Measurements from ENCODE around the gene CFAP20DC. TPM values are rescaled to one million over a fixed set of nuclear protein-coding genes. Genes with fewer than 3 reads are reported as not detected.

Gene CFAP20DC
- total and polyA plus RNA-seq, 2 experiments from 2014 or later = 2.2 to 2.3 TPM

DNA sequence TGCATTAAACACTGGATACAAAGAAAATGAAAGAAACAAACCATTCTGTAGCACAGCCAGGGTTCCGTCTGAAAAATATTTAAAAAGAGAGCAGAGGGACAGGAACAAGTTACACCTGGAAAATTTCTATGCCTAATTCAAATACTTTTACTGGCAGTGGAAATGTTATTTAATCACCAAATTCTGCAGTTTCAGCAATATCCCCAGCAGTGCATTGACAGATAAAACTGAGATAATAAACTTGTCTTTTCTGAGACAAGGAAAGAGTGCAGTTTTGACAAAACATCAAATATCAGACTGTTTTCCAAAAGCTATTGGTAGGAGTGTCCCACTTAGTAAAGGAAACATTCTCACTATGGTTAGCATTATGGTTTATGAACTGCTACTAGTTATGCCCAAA is 209.9 kb downstream of the CFAP20DC start:
- WGBS (ENCODE audit: low lambda C conversion rate, missing lambda C conversion rate) = 84% methylated on average over 1 of the region's 1 CpG
- no peaks in the 10 kb centered on the region for H3K27me3 ChIP-seq

DNA sequence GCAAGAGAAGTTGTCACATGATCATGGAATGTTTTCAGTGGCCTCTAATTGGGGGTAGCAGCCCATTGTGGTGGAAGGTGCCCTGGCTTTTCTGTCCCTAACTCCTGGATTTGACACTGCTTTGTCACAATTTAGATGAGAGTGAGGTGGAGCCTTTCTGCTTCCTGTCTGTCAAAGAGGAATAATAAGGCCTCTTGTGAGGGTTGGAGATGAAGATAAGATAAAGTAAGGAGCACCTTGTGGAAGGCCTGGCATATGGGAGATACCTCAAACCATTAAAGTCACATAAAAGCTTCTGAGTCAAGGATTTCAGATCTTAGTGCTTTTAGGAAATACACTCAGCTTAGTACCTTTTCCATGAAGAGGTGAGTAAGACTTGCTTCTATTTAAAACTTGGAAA is 210.6 kb downstream of the CFAP20DC start:
- no peak overlapping the region for H3K27ac ChIP-seq
- no peak overlapping the region for H3K4me2 ChIP-seq
- H2AFZ ChIP-seq = no peak overlapping the region
- H3K79me2 ChIP-seq = no peaks in the 10 kb centered on the region
- TF ChIP-seq EZH2 (IDR thresholded peaks at IDR 0.05; ENCODE audit: borderline replicate concordance) = no peak
- no peaks in the 10 kb centered on the region for H3K9me2 ChIP-seq (replicated peaks; ENCODE audit: insufficient read depth)
- H3K27me3 ChIP-seq = no peaks in the 10 kb centered on the region
- no peaks in the 10 kb centered on the region for H3K4me1 ChIP-seq (ENCODE audit: insufficient read depth)
- DNase-seq (ENCODE audit: low spot score) = no peak
- no peaks in the 10 kb centered on the region for H3K36me3 ChIP-seq (replicated peaks; ENCODE audit: insufficient read depth, low read depth)
- no peaks in the 10 kb centered on the region for H3K9me3 ChIP-seq (ENCODE audit: low read depth)
- H4K20me1 ChIP-seq (ENCODE audit: insufficient read depth, poor library complexity, severe bottlenecking) = no peaks in the 10 kb centered on the region
- no peak overlapping the region for H3K4me3 ChIP-seq

More for the DNA sequence above, 209.9 kb downstream of the CFAP20DC start:
- Histone ChIP-seq H3K27ac (no peak overlapping the region), H4K20me1 (ENCODE audit: insufficient read depth, poor library complexity, severe bottlenecking) (no peaks in the 10 kb centered on the region), H3K9me2 (replicated peaks; ENCODE audit: insufficient read depth) (no peaks in the 10 kb centered on the region), H3K36me3 (replicated peaks; ENCODE audit: insufficient read depth, low read depth) (no peaks in the 10 kb centered on the region), H3K4me2 (no peak overlapping the region), H3K4me1 (ENCODE audit: insufficient read depth) (no peaks in the 10 kb centered on the region), H3K79me2 (no peaks in the 10 kb centered on the region), H2AFZ (no peak overlapping the region), H3K9me3 (ENCODE audit: low read depth) (no peaks in the 10 kb centered on the region), H3K4me3 (no peak overlapping the region)
- TF ChIP-seq EZH2 (IDR thresholded peaks at IDR 0.05; ENCODE audit: borderline replicate concordance) (no peak), EZH2phosphoT487 (IDR thresholded peaks at IDR 0.05; ENCODE audit: low read depth, severe bottlenecking, unreplicated experiment) (no peak)
- TF ChIP-seq, protein P1, sequence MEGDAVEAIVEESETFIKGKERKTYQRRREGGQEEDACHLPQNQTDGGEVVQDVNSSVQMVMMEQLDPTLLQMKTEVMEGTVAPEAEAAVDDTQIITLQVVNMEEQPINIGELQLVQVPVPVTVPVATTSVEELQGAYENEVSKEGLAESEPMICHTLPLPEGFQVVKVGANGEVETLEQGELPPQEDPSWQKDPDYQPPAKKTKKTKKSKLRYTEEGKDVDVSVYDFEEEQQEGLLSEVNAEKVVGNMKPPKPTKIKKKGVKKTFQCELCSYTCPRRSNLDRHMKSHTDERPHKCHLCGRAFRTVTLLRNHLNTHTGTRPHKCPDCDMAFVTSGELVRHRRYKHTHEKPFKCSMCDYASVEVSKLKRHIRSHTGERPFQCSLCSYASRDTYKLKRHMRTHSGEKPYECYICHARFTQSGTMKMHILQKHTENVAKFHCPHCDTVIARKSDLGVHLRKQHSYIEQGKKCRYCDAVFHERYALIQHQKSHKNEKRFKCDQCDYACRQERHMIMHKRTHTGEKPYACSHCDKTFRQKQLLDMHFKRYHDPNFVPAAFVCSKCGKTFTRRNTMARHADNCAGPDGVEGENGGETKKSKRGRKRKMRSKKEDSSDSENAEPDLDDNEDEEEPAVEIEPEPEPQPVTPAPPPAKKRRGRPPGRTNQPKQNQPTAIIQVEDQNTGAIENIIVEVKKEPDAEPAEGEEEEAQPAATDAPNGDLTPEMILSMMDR (IDR thresholded peaks at IDR 0.05; ENCODE audit: poor library complexity) = no peak
- DNase-seq (ENCODE audit: low spot score) = no peak

DNA sequence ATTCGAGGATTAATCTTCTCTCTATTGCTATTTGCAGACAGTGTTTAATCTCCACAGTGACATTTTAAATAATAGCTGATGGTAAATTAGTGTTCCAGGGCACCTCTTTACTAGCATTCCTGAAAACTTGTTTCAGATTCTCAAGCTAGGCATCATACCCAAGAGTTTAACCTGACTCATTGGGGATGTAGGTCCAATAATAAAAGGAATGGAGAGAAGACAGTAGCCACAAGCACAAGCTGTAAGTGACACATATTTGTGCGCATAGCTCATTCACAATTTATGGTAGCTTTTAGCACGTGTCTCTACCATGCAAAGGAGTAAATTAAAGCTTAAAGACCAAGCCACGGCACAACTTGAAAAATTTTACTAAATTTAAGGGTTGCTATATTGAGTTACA is 212.0 kb downstream of the CFAP20DC start:
- Histone ChIP-seq H3K27ac (no peak overlapping the region), H3K36me3 (replicated peaks; ENCODE audit: insufficient read depth, low read depth) (no peaks in the 10 kb centered on the region), H3K27me3 (no peaks in the 10 kb centered on the region), H4K20me1 (ENCODE audit: insufficient read depth, poor library complexity, severe bottlenecking) (no peaks in the 10 kb centered on the region), H3K9me2 (replicated peaks; ENCODE audit: insufficient read depth) (no peaks in the 10 kb centered on the region), H3K79me2 (no peaks in the 10 kb centered on the region), H3K9me3 (ENCODE audit: low read depth) (no peaks in the 10 kb centered on the region), H3K4me2 (no peak overlapping the region), H2AFZ (no peak overlapping the region), H3K4me1 (ENCODE audit: insufficient read depth) (no peaks in the 10 kb centered on the region), H3K4me3 (no peak overlapping the region)
- TF ChIP-seq EZH2 (IDR thresholded peaks at IDR 0.05; ENCODE audit: borderline replicate concordance) (no peak), EZH2phosphoT487 (IDR thresholded peaks at IDR 0.05; ENCODE audit: low read depth, severe bottlenecking, unreplicated experiment) (no peak)
- TF ChIP-seq, protein P1 (IDR thresholded peaks at IDR 0.05; ENCODE audit: poor library complexity) = no peak
- DNase-seq (ENCODE audit: low spot score) = no peak
- 87% methylated on average over 4 of the region's 4 CpGs for WGBS (ENCODE audit: low lambda C conversion rate, missing lambda C conversion rate)

DNA sequence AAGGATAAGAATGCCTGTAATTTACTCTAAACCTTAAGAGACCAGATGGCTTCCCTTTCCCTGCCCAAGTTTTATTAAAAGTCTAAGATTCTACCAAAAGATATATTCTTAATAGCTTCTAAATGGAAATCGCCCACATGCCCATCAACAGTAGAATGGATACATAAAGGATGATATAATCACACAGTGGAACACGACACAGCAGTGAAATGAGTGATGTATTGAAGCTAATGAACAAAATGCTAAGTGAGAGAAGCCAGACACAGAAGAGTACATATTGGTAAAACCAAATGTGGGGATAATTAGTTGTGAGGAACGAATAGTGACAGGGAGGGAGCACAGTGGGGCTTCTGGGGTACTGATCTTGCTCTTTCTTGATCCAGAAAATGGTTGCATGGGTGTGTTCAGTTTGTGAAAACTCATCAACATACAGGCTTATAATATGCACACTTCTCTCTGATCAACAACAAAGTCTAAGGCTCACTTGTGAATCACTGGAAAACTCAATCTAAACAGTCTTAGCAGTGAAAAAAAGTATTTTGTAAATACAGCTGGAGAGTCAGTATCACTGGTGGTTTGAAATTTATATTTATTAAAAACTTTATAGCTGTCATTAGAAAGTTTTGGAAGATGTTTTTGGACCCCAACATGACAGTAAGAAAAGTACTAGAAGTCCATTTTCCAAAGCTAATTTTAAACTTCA is 212.5 kb downstream of the CFAP20DC start:
- Histone ChIP-seq H3K4me3 (no peak overlapping the region), H2AFZ (no peak overlapping the region), H3K4me2 (no peak overlapping the region), H3K4me1 (ENCODE audit: insufficient read depth) (no peaks in the 10 kb centered on the region), H3K27me3 (no peaks in the 10 kb centered on the region), H3K9me2 (replicated peaks; ENCODE audit: insufficient read depth) (no peaks in the 10 kb centered on the region), H4K20me1 (ENCODE audit: insufficient read depth, poor library complexity, severe bottlenecking) (no peaks in the 10 kb centered on the region), H3K9me3 (ENCODE audit: low read depth) (no peaks in the 10 kb centered on the region), H3K79me2 (no peaks in the 10 kb centered on the region), H3K27ac (no peak overlapping the region), H3K36me3 (replicated peaks; ENCODE audit: insufficient read depth, low read depth) (no peaks in the 10 kb centered on the region)
- WGBS (ENCODE audit: low lambda C conversion rate, missing lambda C conversion rate) = 86% methylated on average over 3 of the region's 3 CpGs
- TF ChIP-seq EZH2phosphoT487 (IDR thresholded peaks at IDR 0.05; ENCODE audit: low read depth, severe bottlenecking, unreplicated experiment) (no peak), EZH2 (IDR thresholded peaks at IDR 0.05; ENCODE audit: borderline replicate concordance) (no peak)
- TF ChIP-seq, protein P1 (IDR thresholded peaks at IDR 0.05; ENCODE audit: poor library complexity) = no peak
- no peak for DNase-seq (ENCODE audit: low spot score)
